ENCODE measurements around the gene GRK5.

GRCh38 chr10:119371704-119372663 is 164.6 kb downstream of the GRK5 start:
- TF ChIP-seq EZH2 (IDR thresholded peaks at IDR 0.05; ENCODE audit: insufficient read depth, poor library complexity, severe bottlenecking): no peak
- TF ChIP-seq EZH2phosphoT487 (IDR thresholded peaks at IDR 0.05; ENCODE audit: insufficient read depth, low read depth): no peak
